GM12864 (cell line): Measurements from ENCODE around the gene DNTT.

ENCODE experiments used
- DNase-seq: peaks from one replicate; pipeline ENCODE4 v3.0.0-alpha.2; 2011; ENCODE audit warnings: low read depth
- H3K4me3 ChIP-seq: 2 replicates; pipeline ENCODE4 v1.5.1; 2011; ENCODE audit warnings: mild to moderate bottlenecking, low read depth, low read length, control low read depth
- TF ChIP-seq, protein P1 (sequence below): IDR thresholded peaks from 2 replicates; pipeline ENCODE4 v1.5.1; 2011; ENCODE audit warnings: low read depth, mild to moderate bottlenecking, moderate library complexity, low read length, control low read depth, inconsistent platforms; ENCODE audit errors: missing control alignments

Gene DNTT

DNA sequence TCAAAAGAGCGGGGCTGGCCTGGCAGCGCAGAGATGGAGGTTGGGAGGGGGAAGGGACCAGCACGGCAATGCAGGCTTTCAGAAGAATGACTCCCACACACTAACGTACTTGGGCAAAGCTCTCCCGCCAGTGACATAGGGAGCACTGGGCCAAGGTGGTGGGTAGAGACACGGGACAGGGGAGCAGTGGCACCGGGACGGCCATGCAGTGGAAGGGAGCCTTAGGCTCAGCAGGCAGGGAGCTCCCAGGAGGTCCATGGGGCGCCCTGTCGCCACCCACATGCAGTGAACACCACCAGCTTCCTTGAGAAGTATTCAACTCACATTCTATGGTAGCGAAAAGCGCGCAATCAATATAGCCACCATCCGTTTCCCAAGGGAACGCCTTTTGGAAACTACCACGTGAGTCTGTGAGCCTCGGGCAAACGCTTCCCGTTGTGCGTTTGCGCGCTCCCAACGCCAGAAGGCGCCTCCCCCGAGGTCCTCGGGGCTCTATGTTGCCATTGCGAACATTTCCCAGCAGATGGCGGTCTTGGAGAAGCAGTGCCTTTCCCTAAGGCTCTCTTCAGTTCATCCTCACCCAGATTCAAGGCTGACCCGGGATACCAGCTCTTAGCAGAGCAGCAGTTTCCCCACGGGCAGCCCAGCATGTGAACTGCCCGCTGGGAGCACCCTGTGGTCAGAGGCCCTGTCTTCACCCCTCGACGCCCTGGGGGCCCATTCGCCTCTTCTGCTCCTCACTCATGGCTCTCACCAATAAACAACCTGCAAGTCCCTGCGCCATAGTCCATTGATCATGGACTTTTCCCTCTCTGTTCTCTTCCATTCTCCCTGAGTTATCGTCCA, 71.0 kb downstream of the DNTT start:
- peak overlapping the region; percentile 51 for H3K4me3 ChIP-seq
- TF ChIP-seq, protein P1, sequence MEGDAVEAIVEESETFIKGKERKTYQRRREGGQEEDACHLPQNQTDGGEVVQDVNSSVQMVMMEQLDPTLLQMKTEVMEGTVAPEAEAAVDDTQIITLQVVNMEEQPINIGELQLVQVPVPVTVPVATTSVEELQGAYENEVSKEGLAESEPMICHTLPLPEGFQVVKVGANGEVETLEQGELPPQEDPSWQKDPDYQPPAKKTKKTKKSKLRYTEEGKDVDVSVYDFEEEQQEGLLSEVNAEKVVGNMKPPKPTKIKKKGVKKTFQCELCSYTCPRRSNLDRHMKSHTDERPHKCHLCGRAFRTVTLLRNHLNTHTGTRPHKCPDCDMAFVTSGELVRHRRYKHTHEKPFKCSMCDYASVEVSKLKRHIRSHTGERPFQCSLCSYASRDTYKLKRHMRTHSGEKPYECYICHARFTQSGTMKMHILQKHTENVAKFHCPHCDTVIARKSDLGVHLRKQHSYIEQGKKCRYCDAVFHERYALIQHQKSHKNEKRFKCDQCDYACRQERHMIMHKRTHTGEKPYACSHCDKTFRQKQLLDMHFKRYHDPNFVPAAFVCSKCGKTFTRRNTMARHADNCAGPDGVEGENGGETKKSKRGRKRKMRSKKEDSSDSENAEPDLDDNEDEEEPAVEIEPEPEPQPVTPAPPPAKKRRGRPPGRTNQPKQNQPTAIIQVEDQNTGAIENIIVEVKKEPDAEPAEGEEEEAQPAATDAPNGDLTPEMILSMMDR, result peak; percentile 99
- peak; percentile 34 for DNase-seq

DNA sequence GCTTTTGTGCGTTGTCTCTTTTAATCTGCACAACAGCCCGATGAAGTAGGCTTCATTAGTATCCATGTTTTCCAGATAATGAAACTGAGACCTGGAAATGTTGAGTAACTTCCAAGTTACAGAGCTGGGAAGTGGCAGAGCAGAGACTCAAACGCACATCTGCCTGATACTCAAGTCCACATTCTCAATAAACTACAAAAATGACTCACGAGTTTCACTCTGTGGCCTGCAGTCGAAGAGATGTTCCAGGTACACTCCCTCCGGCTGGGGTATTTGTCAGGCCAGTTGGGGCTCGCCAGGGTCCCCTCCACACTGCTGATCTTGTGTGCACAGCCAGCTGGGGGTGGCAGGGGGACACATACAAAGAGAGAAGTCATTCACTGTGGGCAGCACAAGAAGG, 72.2 kb downstream of the DNTT start:
- TF ChIP-seq, protein P1, result no peak
- DNase-seq, result peak; percentile 16
- H3K4me3 ChIP-seq, result no peak overlapping the region

DNA sequence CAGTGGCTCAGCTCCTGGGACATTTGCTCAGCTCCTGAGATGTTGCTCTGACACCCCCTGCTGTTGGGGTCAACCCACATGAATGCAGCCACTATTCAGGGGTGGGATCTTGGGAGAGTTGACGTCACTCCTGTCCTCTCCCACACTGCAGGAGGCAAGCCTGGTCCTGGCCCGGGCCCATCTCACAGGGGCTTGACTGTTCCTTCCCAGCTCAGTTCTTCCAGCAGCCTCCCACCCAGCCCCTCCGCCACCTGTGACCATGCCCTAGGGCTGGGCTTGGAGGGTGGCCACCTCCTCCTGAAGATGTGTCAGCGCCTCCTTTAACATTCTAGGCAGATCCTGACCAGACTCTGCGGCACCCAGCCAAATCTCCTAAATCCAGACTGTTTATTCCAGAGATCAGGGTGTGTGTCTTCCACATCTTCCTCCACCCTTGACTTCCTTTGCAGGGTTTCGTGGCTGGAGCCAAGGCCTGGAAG, 73.6 kb downstream of the DNTT start:
- no peak for DNase-seq
- TF ChIP-seq, protein P1, result no peak
- H3K4me3 ChIP-seq, result no peak overlapping the region

DNA sequence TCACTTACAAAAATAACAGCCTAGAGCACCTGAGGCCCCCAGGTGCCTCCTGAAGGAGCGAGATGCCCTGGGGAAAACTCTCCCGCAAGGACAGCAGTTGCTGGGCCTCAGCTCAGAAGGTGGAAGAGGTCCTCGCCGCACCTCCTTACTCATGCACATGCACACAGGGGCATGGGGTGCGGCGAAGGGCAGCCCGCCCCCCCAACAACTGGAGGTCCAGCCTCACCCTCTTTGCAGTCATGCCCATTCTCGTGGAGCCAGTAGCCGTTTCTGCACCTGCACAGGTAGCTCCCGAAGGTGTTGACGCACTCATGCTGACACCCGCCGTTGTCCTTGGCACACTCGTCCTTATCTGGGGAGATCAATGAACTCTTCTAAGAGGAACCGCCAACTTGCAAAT, 74.5 kb downstream of the DNTT start:
- TF ChIP-seq, protein P1, result no peak
- no peak overlapping the region for H3K4me3 ChIP-seq
- DNase-seq, result no peak

DNA sequence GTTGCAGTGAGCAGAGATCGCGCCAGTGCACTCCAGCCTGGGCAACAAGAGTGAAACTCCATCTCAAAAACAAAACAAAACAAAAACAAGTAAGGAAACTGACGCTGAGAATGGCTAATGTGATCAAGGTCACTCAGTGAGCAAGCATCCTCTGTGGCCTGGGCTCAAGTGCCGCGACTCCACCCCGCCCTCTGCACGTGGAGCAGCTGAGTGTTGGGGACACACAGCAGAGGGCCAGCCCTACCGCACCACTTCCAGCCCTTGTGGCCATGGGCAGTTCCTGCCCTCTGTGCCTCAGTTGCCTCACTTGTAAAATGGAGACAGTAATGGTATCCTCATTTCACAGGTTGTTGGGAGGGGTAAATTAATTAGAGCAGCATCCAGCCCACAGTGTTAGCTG, 75.5 kb downstream of the DNTT start:
- DNase-seq, result no peak
- TF ChIP-seq, protein P1, result no peak
- no peak overlapping the region for H3K4me3 ChIP-seq

DNA sequence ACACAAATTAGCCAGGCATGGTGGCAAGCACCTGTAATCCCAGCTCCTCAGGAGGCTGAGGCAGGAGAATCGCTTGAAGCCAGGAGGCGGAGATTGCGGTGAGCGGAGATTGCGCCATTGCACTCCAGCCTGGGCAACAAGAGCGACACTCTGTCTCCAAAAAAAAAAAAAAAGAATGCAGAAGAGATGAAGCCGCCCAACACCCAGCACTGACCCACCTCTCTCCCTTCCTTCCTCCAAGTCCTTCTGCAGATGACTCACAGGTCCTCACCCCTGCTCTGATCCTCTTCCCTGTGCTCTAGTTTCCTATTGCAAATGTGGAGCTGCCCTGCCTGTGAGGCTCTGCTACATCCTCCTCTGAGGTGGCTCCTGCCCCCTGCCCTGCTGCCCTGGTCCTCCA, 76.6 kb downstream of the DNTT start:
- TF ChIP-seq, protein P1, result no peak
- H3K4me3 ChIP-seq, result no peak overlapping the region
- no peak for DNase-seq

DNA sequence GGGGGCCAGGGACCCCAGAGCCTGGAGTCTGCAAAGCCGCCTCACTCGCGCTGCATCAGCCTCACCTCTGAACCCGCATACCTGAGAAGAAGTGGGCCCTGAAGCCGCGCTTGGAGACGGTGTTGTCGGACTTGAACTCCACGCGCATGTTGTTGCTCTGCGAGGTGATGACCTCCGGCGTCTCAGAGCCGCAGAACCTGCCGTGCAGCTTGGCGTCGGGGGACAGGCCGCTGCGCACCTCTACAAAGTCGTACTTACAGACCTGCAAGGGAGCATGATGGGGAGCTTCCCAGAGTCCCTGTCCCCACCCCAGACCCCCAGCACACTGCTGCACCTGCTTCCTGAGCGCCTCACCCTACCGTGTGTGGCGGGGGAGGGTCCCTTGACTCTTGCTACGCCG, 80.3 kb downstream of the DNTT start:
- TF ChIP-seq, protein P1, result no peak
- no peak overlapping the region for H3K4me3 ChIP-seq
- no peak for DNase-seq
